ENCODE measurements around the gene NPLOC4.

The NPLOC4 gene

GRCh38 chr17:81577278-81578000 is 59.5 kb downstream of the NPLOC4 start:
- peak overlapping the region; percentile 11; the same call in 1 of the 2 replicates for H3K4me3 ChIP-seq (replicated peaks; ENCODE audit: insufficient read depth, low read length)
- peak; percentile 93 for TF ChIP-seq GABPA (IDR thresholded peaks at IDR 0.05; ENCODE audit: low read depth)
- no peak for TF ChIP-seq CTCF (IDR thresholded peaks at IDR 0.05; ENCODE audit: insufficient read depth, low read length)
- TF ChIP-seq REST (IDR thresholded peaks at IDR 0.05; ENCODE audit: insufficient replicate concordance, low read depth), result no peak
- peak overlapping the region; percentile 54 for H3K27ac ChIP-seq (replicated peaks)
- no peaks in the 10 kb centered on the region for H3K27me3 ChIP-seq (ENCODE audit: insufficient read depth, poor library complexity, severe bottlenecking)
- DNase-seq (ENCODE audit: low read depth in 1 of 2, low spot score in 1 of 2), result peak; percentile 73 to 95

- TF ChIP-seq POLR2AphosphoS5 (IDR thresholded peaks at IDR 0.05; ENCODE audit: low read depth) (no peak), REST (IDR thresholded peaks at IDR 0.05; ENCODE audit: insufficient replicate concordance, low read depth) (no peak), SPI1 (IDR thresholded peaks at IDR 0.05; ENCODE audit: borderline replicate concordance, low read depth) (no peak), CTCF (IDR thresholded peaks at IDR 0.05; ENCODE audit: insufficient read depth, low read length) (no peak), GABPA (IDR thresholded peaks at IDR 0.05; ENCODE audit: low read depth) (no peak)
- Histone ChIP-seq H3K4me3 (replicated peaks; ENCODE audit: insufficient read depth, low read length) (peak overlapping the region; percentile 11; the same call in 1 of the 2 replicates), H3K27me3 (ENCODE audit: insufficient read depth, poor library complexity, severe bottlenecking) (no peaks in the 10 kb centered on the region), H3K27ac (replicated peaks) (peak overlapping the region; percentile 54)
- DNase-seq (ENCODE audit: low read depth in 1 of 2, low spot score in 1 of 2), result no peak
Measured at GRCh38 chr17:81576621-81577277, 60.2 kb downstream of the NPLOC4 start.

GRCh38 chr17:81575836-81576235 is 61.1 kb downstream of the NPLOC4 start:
- TF ChIP-seq REST (IDR thresholded peaks at IDR 0.05; ENCODE audit: insufficient replicate concordance, low read depth) (no peak), GABPA (IDR thresholded peaks at IDR 0.05; ENCODE audit: low read depth) (no peak), POLR2AphosphoS5 (IDR thresholded peaks at IDR 0.05; ENCODE audit: low read depth) (no peak), SPI1 (IDR thresholded peaks at IDR 0.05; ENCODE audit: borderline replicate concordance, low read depth) (no peak), CTCF (IDR thresholded peaks at IDR 0.05; ENCODE audit: insufficient read depth, low read length) (no peak)
- DNase-seq (ENCODE audit: low read depth in 1 of 2, low spot score in 1 of 2), result no peak
- Histone ChIP-seq H3K4me3 (replicated peaks; ENCODE audit: insufficient read depth, low read length) (no peak overlapping the region), H3K27ac (replicated peaks) (no peak overlapping the region), H3K27me3 (ENCODE audit: insufficient read depth, poor library complexity, severe bottlenecking) (no peaks in the 10 kb centered on the region)

Measured in HL-60 (cell line).